Measurements from ENCODE around the gene TOR1A.

Gene TOR1A

DNA sequence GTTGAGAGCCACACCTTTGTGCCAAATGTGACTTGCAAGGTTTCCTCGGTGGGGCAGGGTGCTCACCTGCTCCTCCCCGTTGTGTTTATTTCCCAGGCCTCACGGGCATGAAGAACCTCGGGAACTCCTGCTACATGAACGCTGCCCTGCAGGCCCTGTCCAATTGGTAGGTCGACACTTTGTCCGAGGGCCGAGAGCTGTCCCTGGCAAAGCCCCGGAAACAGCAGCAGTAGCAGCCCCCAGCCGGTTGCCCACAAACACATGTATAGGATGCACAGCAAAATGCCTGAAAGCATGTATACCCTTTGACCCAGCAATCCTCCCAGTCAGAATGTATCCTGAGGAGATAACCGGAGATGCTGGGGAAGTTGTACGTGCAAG is 37.5 kb upstream of the TOR1A start:
- Histone ChIP-seq H2AFZ (ENCODE audit: low read depth, low read length) (no peak overlapping the region), H3K9me3 (ENCODE audit: low read length) (no peaks in the 10 kb centered on the region), H3K4me3 (ENCODE audit: low read length) (no peak overlapping the region), H3K36me3 (ENCODE audit: insufficient read depth, low read length) (peaks cover 58% of the 10 kb centered on the region), H3K27me3 (ENCODE audit: insufficient read depth, low read length) (no peaks in the 10 kb centered on the region), H3K4me1 (ENCODE audit: insufficient read depth, low read length) (no peaks in the 10 kb centered on the region)

DNA sequence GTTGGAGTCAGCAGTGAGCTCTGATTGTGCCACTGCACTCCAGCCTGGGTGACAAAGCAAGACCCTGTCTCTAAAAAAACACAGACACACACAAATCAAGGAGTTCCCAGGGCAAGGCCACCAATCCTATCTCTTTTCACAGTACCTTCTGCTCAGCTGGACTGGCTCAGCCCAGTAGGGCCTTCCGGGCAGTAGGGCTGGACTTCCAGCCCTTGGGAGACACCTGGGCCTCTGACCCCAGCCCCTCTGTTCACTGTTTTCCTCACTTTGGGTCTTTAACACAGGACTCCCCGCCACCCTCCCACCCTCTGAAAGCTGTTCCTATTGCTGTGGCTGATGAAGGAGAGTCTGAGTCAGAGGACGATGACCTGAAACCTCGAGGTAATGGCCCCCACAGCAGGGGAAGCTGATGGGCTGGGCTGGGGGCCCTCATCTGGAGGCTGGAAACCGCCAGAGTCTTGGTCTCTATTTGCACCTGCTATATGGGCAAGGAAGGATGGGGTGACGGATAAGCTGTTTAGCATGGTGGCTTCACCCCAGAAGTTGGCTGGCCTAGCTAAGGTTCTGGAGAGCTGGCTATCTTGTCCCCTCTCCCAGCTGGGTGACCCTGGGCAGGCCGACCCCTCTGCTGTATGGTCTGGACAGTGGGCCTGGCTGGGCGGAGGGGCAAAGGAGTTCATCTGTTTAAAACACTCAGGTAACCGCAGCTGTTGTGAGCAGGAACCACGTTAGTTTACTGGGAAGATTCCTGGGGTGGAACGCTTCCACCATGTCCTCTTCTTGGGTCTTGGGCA is 36.9 kb upstream of the TOR1A start:
- Histone ChIP-seq H3K27me3 (ENCODE audit: insufficient read depth, low read length) (no peaks in the 10 kb centered on the region), H3K9me3 (ENCODE audit: low read length) (no peaks in the 10 kb centered on the region), H3K4me3 (ENCODE audit: low read length) (no peak overlapping the region), H2AFZ (ENCODE audit: low read depth, low read length) (no peak overlapping the region), H3K4me1 (ENCODE audit: insufficient read depth, low read length) (no peaks in the 10 kb centered on the region), H3K36me3 (ENCODE audit: insufficient read depth, low read length) (peaks cover 56% of the 10 kb centered on the region)

DNA sequence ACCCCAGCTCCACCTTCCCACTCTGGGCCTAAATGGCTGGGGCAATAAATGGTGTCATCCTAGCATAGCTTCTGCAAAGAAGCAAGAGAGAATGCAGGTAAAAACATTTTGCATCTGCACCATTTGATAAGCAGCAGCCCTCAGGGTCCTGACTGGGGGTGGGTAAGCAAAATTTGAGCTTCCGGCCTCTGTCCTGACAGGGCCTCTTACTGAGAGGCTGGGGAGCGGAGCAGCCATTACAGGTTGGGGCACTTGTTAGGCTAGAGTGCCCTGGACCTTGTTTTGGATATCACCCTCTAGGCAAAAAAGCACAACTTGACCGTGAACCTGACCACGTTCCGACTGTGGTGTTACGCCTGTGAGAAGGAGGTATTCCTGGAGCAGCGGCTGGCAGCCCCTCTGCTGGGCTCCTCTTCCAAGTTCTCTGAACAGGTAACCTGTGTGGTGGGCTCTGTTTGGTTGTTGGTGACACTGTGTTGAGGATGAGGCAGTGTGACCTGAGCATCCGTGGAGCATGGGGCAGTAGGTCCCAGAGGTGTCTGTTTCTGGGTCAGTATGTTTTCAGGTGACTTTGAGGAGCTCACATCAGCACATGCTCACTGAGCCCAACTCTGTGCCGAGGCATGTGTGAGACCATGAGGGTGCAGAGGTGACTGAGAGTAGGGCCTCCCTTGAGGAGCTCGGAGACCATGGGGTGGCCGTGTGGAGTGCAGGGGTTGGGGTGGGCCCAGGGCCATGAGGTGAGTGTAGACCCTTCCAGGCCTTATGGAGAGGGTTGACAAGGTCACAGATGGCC is 34.4 kb upstream of the TOR1A start:
- Histone ChIP-seq H3K4me1 (ENCODE audit: insufficient read depth, low read length) (no peaks in the 10 kb centered on the region), H2AFZ (ENCODE audit: low read depth, low read length) (no peak overlapping the region), H3K27me3 (ENCODE audit: insufficient read depth, low read length) (no peaks in the 10 kb centered on the region), H3K9me3 (ENCODE audit: low read length) (no peaks in the 10 kb centered on the region), H3K36me3 (ENCODE audit: insufficient read depth, low read length) (peaks cover 65% of the 10 kb centered on the region), H3K4me3 (ENCODE audit: low read length) (no peak overlapping the region)

DNA sequence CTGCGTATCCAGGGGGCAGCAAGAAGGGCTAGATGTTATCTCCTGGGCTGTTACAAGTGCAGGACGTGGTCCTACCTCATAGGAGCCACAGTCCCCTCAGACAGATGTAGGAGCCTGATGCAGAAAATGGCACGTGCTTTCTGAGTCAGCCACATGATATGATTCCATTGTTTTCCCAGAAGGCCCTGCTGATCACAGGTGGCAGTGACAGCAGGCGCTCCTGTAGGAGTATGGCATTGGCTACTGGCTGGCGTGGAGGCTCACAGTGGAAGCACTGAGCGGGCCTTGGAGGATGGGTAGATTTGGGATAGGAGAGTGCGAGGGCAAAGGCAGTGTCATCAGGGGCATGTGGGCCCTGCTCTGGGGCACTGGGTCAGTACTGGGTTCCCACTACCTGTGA is 33.3 kb upstream of the TOR1A start:
- H2AFZ ChIP-seq (ENCODE audit: low read depth, low read length): no peak overlapping the region
- no peaks in the 10 kb centered on the region for H3K9me3 ChIP-seq (ENCODE audit: low read length)
- peaks cover 67% of the 10 kb centered on the region for H3K36me3 ChIP-seq (ENCODE audit: insufficient read depth, low read length)
- H3K27me3 ChIP-seq (ENCODE audit: insufficient read depth, low read length): no peaks in the 10 kb centered on the region
- H3K4me1 ChIP-seq (ENCODE audit: insufficient read depth, low read length): no peaks in the 10 kb centered on the region
- no peak overlapping the region for H3K4me3 ChIP-seq (ENCODE audit: low read length)

DNA sequence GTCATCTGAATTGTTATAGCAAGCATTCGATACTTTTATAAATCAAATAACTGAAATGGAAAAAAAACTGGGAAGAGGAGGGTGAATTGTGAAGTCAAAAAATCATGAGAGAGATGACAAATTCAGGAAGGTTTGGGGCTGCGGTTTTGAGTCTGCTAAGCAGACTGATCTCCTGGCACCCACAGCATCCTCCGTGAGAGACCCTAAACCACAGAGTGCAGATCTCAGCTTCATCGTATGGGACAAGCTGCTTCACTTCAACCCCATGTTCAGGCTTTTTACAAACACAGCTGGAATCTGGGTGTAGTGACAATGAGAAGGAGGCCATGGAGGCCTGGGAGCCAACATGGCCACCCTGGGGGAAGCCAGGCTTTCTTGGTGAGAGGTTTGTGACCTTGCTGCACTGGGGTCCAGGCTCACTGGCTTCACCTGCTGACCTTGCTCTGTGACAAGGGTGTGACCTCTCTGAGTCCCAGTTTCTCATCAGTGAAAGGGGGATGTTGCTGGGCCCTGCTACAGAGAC is 30.7 kb upstream of the TOR1A start:
- H2AFZ ChIP-seq (ENCODE audit: low read depth, low read length): no peak overlapping the region
- no peaks in the 10 kb centered on the region for H3K27me3 ChIP-seq (ENCODE audit: insufficient read depth, low read length)
- H3K36me3 ChIP-seq (ENCODE audit: insufficient read depth, low read length): peaks cover 67% of the 10 kb centered on the region
- no peaks in the 10 kb centered on the region for H3K9me3 ChIP-seq (ENCODE audit: low read length)
- H3K4me3 ChIP-seq (ENCODE audit: low read length): no peak overlapping the region
- H3K4me1 ChIP-seq (ENCODE audit: insufficient read depth, low read length): no peaks in the 10 kb centered on the region

DNA sequence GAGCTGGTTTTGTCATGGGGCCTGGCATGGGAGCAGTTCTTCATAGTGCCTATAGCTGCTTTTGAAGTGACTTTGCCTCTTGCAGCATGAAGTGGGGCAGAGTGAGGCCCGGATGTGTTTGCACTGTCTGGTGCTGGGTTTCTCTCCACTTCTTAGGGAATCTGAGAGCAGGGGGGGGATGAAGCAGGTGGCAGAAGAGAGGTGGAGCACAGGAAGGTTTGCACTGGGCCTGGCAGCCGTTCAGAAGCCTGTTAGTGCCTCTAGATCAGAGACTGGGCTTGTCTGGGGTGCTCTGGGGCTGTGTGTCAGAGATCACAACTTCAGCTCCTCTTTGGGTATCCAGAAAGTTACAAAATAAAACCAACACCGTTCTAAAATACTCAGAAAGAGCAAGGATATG is 29.7 kb upstream of the TOR1A start:
- Histone ChIP-seq H3K9me3 (ENCODE audit: low read length) (no peaks in the 10 kb centered on the region), H3K4me3 (ENCODE audit: low read length) (no peak overlapping the region), H3K4me1 (ENCODE audit: insufficient read depth, low read length) (no peaks in the 10 kb centered on the region), H3K36me3 (ENCODE audit: insufficient read depth, low read length) (peaks cover 62% of the 10 kb centered on the region), H2AFZ (ENCODE audit: low read depth, low read length) (no peak overlapping the region), H3K27me3 (ENCODE audit: insufficient read depth, low read length) (no peaks in the 10 kb centered on the region)

DNA sequence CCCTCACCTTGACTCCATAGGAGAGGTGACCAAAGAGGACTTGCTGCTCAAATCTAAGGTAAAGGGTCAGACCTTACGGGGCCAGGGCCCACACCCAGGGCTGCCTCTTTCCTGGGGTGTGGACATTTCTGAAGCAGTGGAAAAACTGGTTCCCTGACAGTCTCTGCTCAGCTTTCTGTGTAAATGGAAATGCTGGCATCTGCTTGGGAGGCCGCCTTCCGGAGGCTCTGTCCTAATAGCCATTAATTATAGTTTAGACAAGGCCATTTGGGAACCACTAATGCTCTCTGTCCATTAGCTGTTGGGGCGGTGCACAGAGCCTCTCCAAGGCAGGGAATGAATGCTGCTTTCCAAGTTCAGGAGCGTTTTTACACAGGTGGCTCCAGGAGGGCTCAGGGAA is 28.6 kb upstream of the TOR1A start:
- Histone ChIP-seq H3K9me3 (ENCODE audit: low read length) (no peaks in the 10 kb centered on the region), H3K4me1 (ENCODE audit: insufficient read depth, low read length) (no peaks in the 10 kb centered on the region), H3K36me3 (ENCODE audit: insufficient read depth, low read length) (peaks cover 52% of the 10 kb centered on the region), H3K27me3 (ENCODE audit: insufficient read depth, low read length) (no peaks in the 10 kb centered on the region), H3K4me3 (ENCODE audit: low read length) (no peak overlapping the region), H2AFZ (ENCODE audit: low read depth, low read length) (no peak overlapping the region)

DNA sequence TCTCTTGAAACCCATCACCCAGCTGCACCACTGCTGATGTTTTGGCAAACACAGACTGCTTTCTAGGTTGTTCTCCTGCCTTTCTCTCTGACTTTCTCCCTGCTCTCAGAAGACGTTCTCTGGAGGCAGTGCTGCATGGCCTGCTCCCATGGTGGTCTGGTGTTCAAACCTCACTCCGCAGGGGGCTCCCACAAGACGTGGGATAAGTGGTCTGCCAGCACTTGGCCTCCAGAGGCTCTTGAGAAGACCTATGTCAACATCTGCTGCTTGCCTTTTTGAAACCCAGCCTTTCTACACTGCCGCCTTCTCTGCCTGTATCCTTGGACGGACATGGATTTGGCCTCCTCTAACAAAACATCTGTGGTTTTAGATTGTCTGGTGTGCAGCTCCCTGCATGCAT is 27.9 kb upstream of the TOR1A start:
- H3K9me3 ChIP-seq (ENCODE audit: low read length): no peaks in the 10 kb centered on the region
- H3K27me3 ChIP-seq (ENCODE audit: insufficient read depth, low read length): no peaks in the 10 kb centered on the region
- H2AFZ ChIP-seq (ENCODE audit: low read depth, low read length): no peak overlapping the region
- H3K4me1 ChIP-seq (ENCODE audit: insufficient read depth, low read length): no peaks in the 10 kb centered on the region
- H3K36me3 ChIP-seq (ENCODE audit: insufficient read depth, low read length): peaks cover 46% of the 10 kb centered on the region
- no peak overlapping the region for H3K4me3 ChIP-seq (ENCODE audit: low read length)

DNA sequence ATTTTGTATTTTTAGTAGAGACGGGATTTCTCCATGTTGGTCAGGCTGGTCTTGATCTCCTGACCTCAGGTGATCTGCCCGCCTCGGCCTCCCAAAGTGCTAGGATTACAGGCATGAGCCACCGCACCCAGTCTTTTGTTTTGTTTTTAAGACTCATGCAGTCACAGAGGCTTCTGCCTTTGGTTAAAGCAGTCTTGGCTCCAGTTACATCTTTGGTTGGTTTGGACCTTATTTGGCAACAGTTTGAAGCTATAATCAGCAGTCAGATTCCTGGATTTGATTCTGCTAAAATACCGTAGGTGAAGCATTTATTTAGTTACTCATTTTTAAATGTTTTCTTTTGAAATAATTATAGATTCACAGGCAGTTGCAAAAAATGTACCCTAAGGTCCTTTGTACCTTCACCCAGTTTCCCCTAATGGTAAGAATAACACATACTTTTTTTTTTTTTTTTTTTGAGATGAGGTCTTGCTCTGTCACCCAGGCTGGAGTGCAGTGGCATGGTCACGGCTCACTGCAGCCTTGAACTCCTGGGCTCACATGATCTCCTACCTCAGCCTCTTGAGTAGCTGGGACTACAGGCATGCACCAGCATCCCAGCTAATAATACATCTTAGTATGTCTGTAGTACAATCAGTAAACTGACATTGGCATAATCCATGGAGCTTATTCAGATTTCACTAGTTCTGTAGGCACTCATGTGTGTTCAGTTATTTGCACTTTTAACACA is 27.1 kb upstream of the TOR1A start:
- no peak overlapping the region for H3K4me3 ChIP-seq (ENCODE audit: low read length)
- no peak overlapping the region for H2AFZ ChIP-seq (ENCODE audit: low read depth, low read length)
- no peaks in the 10 kb centered on the region for H3K9me3 ChIP-seq (ENCODE audit: low read length)
- H3K4me1 ChIP-seq (ENCODE audit: insufficient read depth, low read length): no peaks in the 10 kb centered on the region
- H3K36me3 ChIP-seq (ENCODE audit: insufficient read depth, low read length): peaks cover 43% of the 10 kb centered on the region
- no peaks in the 10 kb centered on the region for H3K27me3 ChIP-seq (ENCODE audit: insufficient read depth, low read length)

DNA sequence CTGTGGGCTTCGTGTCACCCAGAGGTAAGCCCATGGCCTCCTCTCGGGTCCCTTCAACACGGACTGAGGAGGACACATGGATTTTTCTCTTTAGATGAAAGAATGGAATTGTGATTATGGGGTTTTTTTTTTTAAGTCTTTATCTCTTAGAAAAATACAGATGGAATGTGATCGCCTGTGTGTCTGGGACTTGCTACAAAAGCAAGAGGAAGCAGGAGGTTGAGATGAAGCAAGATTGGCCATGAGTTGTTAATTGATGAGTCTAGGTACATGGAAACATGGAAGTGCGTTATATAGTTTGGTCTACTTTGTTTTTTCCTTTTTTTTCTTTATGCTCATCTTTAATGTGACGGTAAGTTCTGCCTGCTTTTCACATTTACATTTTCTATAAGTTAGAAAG is 26.0 kb upstream of the TOR1A start:
- Histone ChIP-seq H3K27me3 (ENCODE audit: insufficient read depth, low read length) (no peaks in the 10 kb centered on the region), H3K4me1 (ENCODE audit: insufficient read depth, low read length) (no peaks in the 10 kb centered on the region), H2AFZ (ENCODE audit: low read depth, low read length) (no peak overlapping the region), H3K36me3 (ENCODE audit: insufficient read depth, low read length) (peaks cover 39% of the 10 kb centered on the region), H3K9me3 (ENCODE audit: low read length) (no peaks in the 10 kb centered on the region), H3K4me3 (ENCODE audit: low read length) (no peak overlapping the region)

DNA sequence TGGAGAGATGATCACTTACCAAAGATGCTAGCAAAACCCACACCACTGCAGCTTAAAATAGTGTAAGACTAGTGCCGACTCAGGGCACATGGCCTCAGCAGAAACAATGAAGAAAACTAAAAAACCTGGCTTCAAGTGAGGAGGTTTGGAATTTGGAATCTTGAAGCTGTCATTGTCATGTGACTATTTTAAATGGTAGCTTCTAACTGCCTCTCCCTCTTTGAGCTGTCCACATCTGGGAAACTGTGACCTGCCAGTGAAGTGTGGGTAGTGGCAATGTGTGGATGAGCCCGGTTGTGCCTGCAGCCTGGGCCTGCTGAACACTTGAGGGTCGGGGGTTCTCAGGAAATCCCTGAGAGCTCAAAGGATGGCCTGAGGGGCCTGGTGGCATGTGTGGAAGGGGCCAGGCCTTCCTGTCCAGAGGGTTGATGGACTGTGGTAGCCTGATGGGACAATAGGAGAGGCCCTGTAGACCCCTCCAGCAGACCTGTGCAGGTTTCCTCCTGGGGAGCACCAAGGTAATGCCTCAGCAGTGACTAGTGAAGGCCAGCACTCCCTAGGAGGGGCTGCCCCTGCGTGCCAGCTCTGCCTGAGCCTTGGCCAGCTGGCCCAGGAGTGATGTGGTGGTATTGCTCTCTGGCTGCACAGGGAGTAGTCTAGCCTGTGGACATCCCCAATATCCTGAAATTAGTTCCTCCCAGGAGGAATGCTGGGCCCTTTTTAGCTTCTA is 24.9 kb upstream of the TOR1A start:
- Histone ChIP-seq H3K27me3 (ENCODE audit: insufficient read depth, low read length) (no peaks in the 10 kb centered on the region), H3K36me3 (ENCODE audit: insufficient read depth, low read length) (peaks cover 30% of the 10 kb centered on the region), H3K4me1 (ENCODE audit: insufficient read depth, low read length) (no peaks in the 10 kb centered on the region), H3K4me3 (ENCODE audit: low read length) (no peak overlapping the region), H3K9me3 (ENCODE audit: low read length) (no peaks in the 10 kb centered on the region), H2AFZ (ENCODE audit: low read depth, low read length) (no peak overlapping the region)

DNA sequence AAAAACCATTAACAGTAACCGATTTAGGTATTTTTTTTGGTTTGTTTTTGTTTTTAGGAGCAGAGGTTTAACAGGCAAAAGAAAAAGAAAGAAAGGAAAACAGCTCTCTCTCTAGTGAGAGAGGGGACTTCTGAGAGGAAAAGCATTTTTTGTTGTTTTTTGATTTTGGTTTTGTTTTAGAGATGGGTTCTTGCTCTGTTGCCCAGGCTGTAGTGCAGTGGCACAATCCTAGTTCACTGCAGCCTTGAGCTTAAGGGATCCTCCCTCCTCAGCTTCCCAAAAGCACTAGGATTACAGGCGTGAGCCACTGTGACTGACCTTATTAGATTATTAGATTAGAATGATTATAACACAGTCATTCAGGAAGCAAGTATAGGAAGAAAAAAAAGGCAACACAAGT is 21.4 kb upstream of the TOR1A start:
- no peaks in the 10 kb centered on the region for H3K9me3 ChIP-seq (ENCODE audit: low read length)
- H2AFZ ChIP-seq (ENCODE audit: low read depth, low read length): no peak overlapping the region
- H3K4me3 ChIP-seq (ENCODE audit: low read length): no peak overlapping the region
- peaks cover 9% of the 10 kb centered on the region for H3K4me1 ChIP-seq (ENCODE audit: insufficient read depth, low read length)
- H3K36me3 ChIP-seq (ENCODE audit: insufficient read depth, low read length): peaks cover 5% of the 10 kb centered on the region
- no peaks in the 10 kb centered on the region for H3K27me3 ChIP-seq (ENCODE audit: insufficient read depth, low read length)

All from neuron (in vitro differentiated cells).